ENCODE measurements around the gene TMEM269.

DNA sequence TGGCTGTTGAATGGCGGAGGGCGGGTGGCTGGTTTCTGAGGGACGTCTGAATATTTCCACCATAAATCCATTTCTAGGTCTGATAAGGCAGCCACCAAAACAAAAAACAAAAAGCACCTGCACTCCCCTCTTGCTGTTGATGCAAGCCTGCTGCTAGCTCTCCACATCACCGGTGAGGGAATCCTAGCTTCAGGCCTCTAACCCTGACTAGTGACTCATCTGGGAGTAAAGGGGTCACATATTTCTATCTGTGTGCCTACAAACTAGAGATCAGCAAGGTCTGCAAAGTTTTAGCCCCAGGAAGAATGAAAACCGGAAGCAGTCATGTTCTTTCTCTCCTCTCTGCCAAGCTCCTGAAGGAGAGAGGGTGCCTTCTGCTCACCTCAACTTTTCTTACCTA is 21.8 kb downstream of the TMEM269 start:
- TF ChIP-seq CTCF (IDR thresholded peaks at IDR 0.05) (no peak), POLR2A (IDR thresholded peaks at IDR 0.05) (no peak)
